H1 (cell line): ENCODE measurements around the gene RYK. TPM values are rescaled to one million over a fixed set of nuclear protein-coding genes. Genes with fewer than 3 reads are reported as not detected.

Source experiments
- CTCF ChIA-PET: fragments of 300-600 bp; sonication (Branson Sonifier 250); formaldehyde crosslinking; loops from one replicate; lab custom pipeline; 2021; ENCODE audit not compliant: partially characterized antibody; lab: Charles Lee
- POLR2A ChIA-PET: fragments of 300-600 bp; sonication (Branson Sonifier 250); formaldehyde crosslinking; loops from one replicate; lab custom pipeline; 2021; ENCODE audit warnings: inconsistent platforms; ENCODE audit not compliant: partially characterized antibody; lab: Charles Lee
- DNase-seq, 2 experiments: peaks; one replicate each; pipeline versions ENCODE4 v3.0.0 to v3.0.0-alpha.2; 2010 to 2022; ENCODE audit warnings: low spot score in 2 of 2, low read depth in 1 of 2, mixed read lengths in 1 of 2
- FAIRE-seq: peaks from 2 replicates; lab custom pipeline; 2011; peaks lifted over from hg19 to GRCh38; lab: Jason Lieb, UNC
- H2AFZ ChIP-seq: 2 replicates; pipeline ENCODE4 v1.8.1; 2012; ENCODE audit warnings: low read length, inconsistent platforms
- H2AK5ac ChIP-seq: 2 replicates; pipeline ENCODE4 v1.6.1; 2013; ENCODE audit warnings: low read depth, low read length
- H2BK120ac ChIP-seq: replicated peaks from 2 replicates; pipeline ENCODE3; 2013; ENCODE audit warnings: low read depth, low read length, inconsistent platforms
- H2BK12ac ChIP-seq: 2 replicates; pipeline ENCODE4 v1.6.1; 2013; ENCODE audit warnings: low read depth, low read length
- H2BK15ac ChIP-seq: 2 replicates; pipeline ENCODE4 v1.6.1; 2013; ENCODE audit warnings: low read length
- H2BK20ac ChIP-seq: 2 replicates; pipeline ENCODE4 v1.6.1; 2013; ENCODE audit warnings: low read length
- H2BK5ac ChIP-seq: 2 replicates; pipeline ENCODE4 v1.6.1; 2013; ENCODE audit warnings: low read depth, low read length
- H3K14ac ChIP-seq: 2 replicates; pipeline ENCODE4 v1.6.1; 2013; ENCODE audit warnings: inconsistent platforms; ENCODE audit not compliant: insufficient read length
- H3K18ac ChIP-seq: 2 replicates; pipeline ENCODE4 v1.6.1; 2013; ENCODE audit warnings: low read length; ENCODE audit errors: extremely low read depth
- H3K23ac ChIP-seq: 2 replicates; pipeline ENCODE4 v1.6.1; 2013; ENCODE audit warnings: inconsistent platforms; ENCODE audit not compliant: insufficient read length
- H3K23me2 ChIP-seq: 2 replicates; pipeline ENCODE4 v1.6.1; 2013; ENCODE audit warnings: low read depth, low read length
- H3K27ac ChIP-seq: 2 replicates; pipeline ENCODE4 v1.6.1; 2011; ENCODE audit warnings: low read depth, low read length, inconsistent platforms
- H3K27me3 ChIP-seq, 4 experiments: replicated peaks in 1 of 4; 1 replicate in 1 of 4; 2 replicates in 3 of 4; pipeline versions ENCODE4 v1.6.1 to v1.8.1; 2011 to 2013; ENCODE audit warnings: low read length in 3 of 4, mild to moderate bottlenecking in 3 of 4, inconsistent platforms in 2 of 4, mixed read lengths in 2 of 4, moderate library complexity in 1 of 4; ENCODE audit not compliant: control insufficient read depth in 3 of 4, insufficient read depth in 3 of 4; ENCODE audit errors: extremely low read depth in 1 of 4
- H3K36me3 ChIP-seq, 4 experiments: 2 replicates each; pipeline versions ENCODE4 v1.6.1 to v1.8.1; 2011 to 2013; ENCODE audit warnings: mild to moderate bottlenecking in 4 of 4, low read length in 3 of 4, moderate library complexity in 2 of 4, control low read depth in 1 of 4, inconsistent platforms in 1 of 4; ENCODE audit not compliant: insufficient read depth in 4 of 4, control insufficient read depth in 2 of 4
- H3K4ac ChIP-seq: replicated peaks from 2 replicates; pipeline ENCODE3; 2013; ENCODE audit warnings: low read length, low read depth, mixed read lengths, inconsistent platforms; ENCODE audit not compliant: insufficient read length
- H3K4me1 ChIP-seq, 4 experiments: replicated peaks in 1 of 4; 1 replicate in 1 of 4; 2 replicates in 3 of 4; pipeline versions ENCODE4 v1.6.1 to v1.8.1; 2011 to 2013; ENCODE audit warnings: low read length in 3 of 4, inconsistent platforms in 2 of 4, mixed read lengths in 1 of 4; ENCODE audit not compliant: insufficient read depth in 4 of 4, control insufficient read depth in 3 of 4
- H3K4me2 ChIP-seq, 2 experiments: 2 replicates each; pipeline versions ENCODE4 v1.6.1 to v1.8.1; 2011 to 2013; ENCODE audit warnings: low read depth in 2 of 2, low read length in 2 of 2, control low read depth in 1 of 2, inconsistent platforms in 1 of 2, mild to moderate bottlenecking in 1 of 2; ENCODE audit not compliant: insufficient read depth in 1 of 2
- H3K4me3 ChIP-seq, 4 experiments: fragments of 200-600, 300-600 bp in 1 of 4; sonication (generic), shearing (Covaris generic), sonication (Bioruptor Twin) in 1 of 4; 2 replicates each; pipeline versions ENCODE4 v1.5.1 to v1.8.1; 2011 to 2016; ENCODE audit warnings: low read length in 4 of 4, low read depth in 3 of 4, control low read depth in 2 of 4, inconsistent platforms in 2 of 4, mild to moderate bottlenecking in 2 of 4, mixed read lengths in 1 of 4, moderate library complexity in 1 of 4; ENCODE audit not compliant: insufficient read depth in 2 of 4; ENCODE audit errors: extremely low read depth in 1 of 4
- H3K56ac ChIP-seq: replicated peaks from 2 replicates; pipeline ENCODE3; 2013; ENCODE audit warnings: low read depth, mild to moderate bottlenecking, mixed read lengths, low read length, inconsistent platforms; ENCODE audit not compliant: insufficient read length
- H3K79me1 ChIP-seq: 2 replicates; pipeline ENCODE4 v1.6.1; 2013; ENCODE audit warnings: low read depth, low read length, control low read depth
- H3K79me2 ChIP-seq, 2 experiments: 2 replicates each; pipeline versions ENCODE4 v1.6.1 to v1.8.1; 2012 to 2013; ENCODE audit warnings: low read length in 2 of 2, mild to moderate bottlenecking in 2 of 2, inconsistent platforms in 1 of 2; ENCODE audit not compliant: insufficient read depth in 2 of 2, control insufficient read depth in 1 of 2
- H3K9ac ChIP-seq, 4 experiments: replicated peaks in 1 of 4; 1 replicate in 1 of 4; 2 replicates in 3 of 4; pipeline versions ENCODE4 v1.6.1 to v1.8.1; 2011 to 2013; ENCODE audit warnings: low read depth in 3 of 4, low read length in 3 of 4, control low read depth in 2 of 4, mild to moderate bottlenecking in 2 of 4, moderate library complexity in 2 of 4, inconsistent platforms in 1 of 4; ENCODE audit errors: extremely low read depth in 1 of 4
- H3K9me3 ChIP-seq, 2 experiments: 2 replicates each; pipeline versions ENCODE4 v1.6.1 to v1.8.1; 2012 to 2013; ENCODE audit warnings: mild to moderate bottlenecking in 2 of 2, moderate library complexity in 2 of 2, control low read depth in 1 of 2, inconsistent platforms in 1 of 2, low read depth in 1 of 2, low read length in 1 of 2, mixed read lengths in 1 of 2; ENCODE audit not compliant: insufficient read depth in 2 of 2
- H4K20me1 ChIP-seq, 2 experiments: replicated peaks in 1 of 2; 2 replicates each; pipeline versions ENCODE3 to v1.8.1; 2011 to 2013; ENCODE audit warnings: inconsistent platforms in 2 of 2, low read length in 2 of 2, mild to moderate bottlenecking in 1 of 2; ENCODE audit not compliant: insufficient read depth in 2 of 2, control insufficient read depth in 1 of 2
- H4K5ac ChIP-seq: 2 replicates; pipeline ENCODE4 v1.6.1; 2013; ENCODE audit warnings: low read length, low read depth, mixed read lengths, inconsistent platforms; ENCODE audit not compliant: insufficient read length
- H4K8ac ChIP-seq: 2 replicates; pipeline ENCODE4 v1.8.0; 2013; ENCODE audit warnings: mild to moderate bottlenecking, moderate library complexity, low read length, inconsistent platforms; ENCODE audit not compliant: insufficient read depth; ENCODE audit errors: extremely low read depth
- H4K91ac ChIP-seq: replicated peaks from 2 replicates; pipeline ENCODE3; 2013; ENCODE audit warnings: low read length, mixed read lengths, inconsistent platforms; ENCODE audit not compliant: insufficient read length
- BCL11A ChIP-seq, 2 experiments: IDR thresholded peaks; one replicate each; pipeline ENCODE4 v1.6.1; 2011; ENCODE audit warnings: low read depth in 2 of 2, low read length in 2 of 2, mild to moderate bottlenecking in 2 of 2
- WGBS, 2 experiments: shearing (Covaris generic) in 1 of 2; methylation state at CpG; one replicate each; pipeline versions ENCODE4 v1.1.6 to v1.1.7; 2013 to 2015; ENCODE audit warnings: low lambda C conversion rate in 2 of 2, mixed read lengths in 2 of 2, inconsistent platforms in 1 of 2, low coverage in 1 of 2, missing lambda C conversion rate in 1 of 2; ENCODE audit not compliant: insufficient replicate concordance in 2 of 2, insufficient coverage in 1 of 2, insufficient read length in 1 of 2; ENCODE audit errors: extremely low coverage in 1 of 2, missing lambda C conversion rate in 1 of 2; 5-methylcytosine and 5-hydroxymethylcytosine counted together
- polyA plus RNA-seq, 7 experiments: library from polyadenylated mRNA; depleted of rRNA in 3 of 7; stranded (reverse) in 5 of 7; unstranded in 2 of 7; fragments of >200 nt in 5 of 7; fragments of 200-250 nt in 2 of 7; gene quantifications; 1 replicate in 5 of 7; 2 replicates in 1 of 7; 4 replicates in 1 of 7; pipeline versions ENCODE4 v1.2.1 to v1.2.3, GENCODE V29; 2011 to 2013; ENCODE audit warnings: missing spikeins in 2 of 7, mixed read lengths in 2 of 7
- total RNA-seq: library from RNA; stranded (reverse); fragmentation: NEBNext Ultra II Directional; extraction: Animal tissue kit (Norgen Biotek cat#: 25700); gene quantifications from 2 replicates; pipeline ENCODE4 v1.2.1, GENCODE V29; 2021

The RYK gene
- total and polyA plus RNA-seq, 2 of the 8 experiments (the other 6 are each of a cell fraction or from before 2014, with no cell fraction given): 30.5 to 63.8 TPM

DNA sequence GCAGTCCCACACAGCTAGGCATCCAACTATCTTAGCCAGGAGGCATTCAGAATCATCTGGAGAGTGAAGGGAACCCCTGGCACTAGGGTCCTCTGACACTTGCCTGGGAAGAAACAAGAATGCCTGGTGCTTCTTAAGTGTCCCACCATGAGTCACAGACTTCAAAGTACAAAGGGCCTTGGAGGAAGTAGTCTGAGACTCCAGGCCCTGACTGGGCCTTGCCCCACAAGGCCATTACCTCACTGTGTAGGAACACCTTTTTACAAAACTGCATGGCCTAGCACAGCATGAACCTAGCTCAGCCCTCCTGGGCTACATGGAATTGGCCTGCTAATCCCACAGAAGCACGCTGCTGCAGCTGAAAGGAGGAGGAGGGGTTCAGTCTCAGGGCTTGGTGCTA is 116.4 kb downstream of the RYK start:
- Histone ChIP-seq H4K8ac (peak overlapping the region; percentile 57; the same call in 1 of the 2 replicates), H4K91ac (no peak overlapping the region), H2BK5ac (no peak overlapping the region), H3K9ac (no peak overlapping the region), H2BK20ac (no peak overlapping the region), H3K18ac (no peak overlapping the region), H2AK5ac (no peak overlapping the region), H3K4ac (no peak overlapping the region), H4K20me1 (no peaks in the 10 kb centered on the region), H3K4me1 (no peaks in the 10 kb centered on the region), H4K5ac (no peak overlapping the region), H2BK15ac (no peak overlapping the region), H3K27ac (no peak overlapping the region), H2AFZ (no peak overlapping the region), H3K9me3 (peaks cover 6 to 10% of the 10 kb centered on the region in 2 experiments; a peak in 1 of 4 replicates), H3K27me3 (no peaks in the 10 kb centered on the region), H3K56ac (no peak overlapping the region), H3K23ac (no peak overlapping the region), H3K36me3 (no peaks in the 10 kb centered on the region; a peak in 1 of 8 replicates), H3K4me2 (no peak overlapping the region), H2BK12ac (no peak overlapping the region), H3K4me3 (no peak overlapping the region), H3K79me2 (no peaks in the 10 kb centered on the region), H3K23me2 (no peaks in the 10 kb centered on the region; the same call in 1 of the 2 replicates)
- WGBS, 2 experiments: 92% methylated on average over 1 of the region's 1 CpG; no CpG with 5 or more reads in 1 of the 2 experiments
- FAIRE-seq (no peak), DNase-seq (no peak)
- CTCF ChIA-PET: interaction anchor here (0.5 to 3.4 kb wide), 7 partner anchors 8 to 327 kb away, joined by 3 to 18 read pairs (median 4); no protein-coding TSS in a partner anchor
- no peak for TF ChIP-seq BCL11A (IDR thresholded peaks at IDR 0.05; ENCODE audit: low read depth in 2 of 2, low read length in 2 of 2)
- TF ChIP-seq, all 59 proteins: peak for 0
- no peaks in the 10 kb centered on the region for H3K79me1 ChIP-seq
- POLR2A ChIA-PET: interaction anchor here (1.7 kb wide), 1 partner anchor 15 kb away, joined by 3 read pairs; no protein-coding TSS in a partner anchor
- no peak overlapping the region for H2BK120ac ChIP-seq
- no peak overlapping the region for H3K14ac ChIP-seq
